Skeletal muscle tissue (tissue), 4 donors: ENCODE measurements around the gene MYOZ1. TPM values are rescaled to one million over a fixed set of nuclear protein-coding genes. Genes with fewer than 3 reads are reported as not detected.
A peak's percentile ranks its signal among the peaks of the same experiment; 100 is the strongest.
"Not testable (repeated sequence)": the region's sequence is repeated elsewhere in the genome, so short reads cannot be mapped to it uniquely, and the experiment has no call there.

Experiments
- H3K27ac ChIP-seq: one replicate; pipeline ENCODE4 v1.7.0; 2013; ENCODE audit warnings: mild to moderate bottlenecking, low read depth, low read length, inconsistent platforms
- H3K27me3 ChIP-seq, 3 donors: one replicate each; pipeline ENCODE4 v1.7.0; 2013; ENCODE audit warnings: low read length in 3 of 3; ENCODE audit not compliant: control insufficient read depth in 3 of 3, insufficient read depth in 3 of 3
- H3K36me3 ChIP-seq, 3 donors: one replicate each; pipeline ENCODE4 v1.7.0; 2013; ENCODE audit warnings: low read length in 3 of 3; ENCODE audit not compliant: control insufficient read depth in 3 of 3, insufficient read depth in 3 of 3
- H3K4me1 ChIP-seq, 3 donors: one replicate each; pipeline ENCODE4 v1.7.0; 2013; ENCODE audit warnings: low read length in 3 of 3, mild to moderate bottlenecking in 3 of 3; ENCODE audit not compliant: control insufficient read depth in 3 of 3, insufficient read depth in 3 of 3
- H3K4me3 ChIP-seq, 3 donors: one replicate each; pipeline ENCODE4 v1.7.0; 2013; ENCODE audit warnings: low read length in 3 of 3
- H3K9ac ChIP-seq, 3 donors: one replicate each; pipeline ENCODE4 v1.7.0; 2013; ENCODE audit warnings: low read length in 3 of 3, mild to moderate bottlenecking in 3 of 3, moderate library complexity in 2 of 3, low read depth in 1 of 3
- H3K9me3 ChIP-seq, 3 donors: one replicate each; pipeline ENCODE4 v1.7.0; 2013; ENCODE audit warnings: low read length in 3 of 3; ENCODE audit not compliant: control insufficient read depth in 3 of 3
- total RNA-seq: library from RNA; depleted of rRNA; stranded (reverse); fragments of >200 nt; gene quantifications from one replicate; pipeline ENCODE4 v1.2.3, GENCODE V29; 2014
- donor health status: Osteomylitis.

Gene MYOZ1
- total RNA-seq, 1 donor from 2014 or later = 1,224 TPM

GRCh38 chr10:73634421-73634820, 6.9 kb downstream of the MYOZ1 start:
- H3K4me1 ChIP-seq = peaks cover 24 to 38% (median 29%) of the 10 kb centered on the region in 3 donors

DNA sequence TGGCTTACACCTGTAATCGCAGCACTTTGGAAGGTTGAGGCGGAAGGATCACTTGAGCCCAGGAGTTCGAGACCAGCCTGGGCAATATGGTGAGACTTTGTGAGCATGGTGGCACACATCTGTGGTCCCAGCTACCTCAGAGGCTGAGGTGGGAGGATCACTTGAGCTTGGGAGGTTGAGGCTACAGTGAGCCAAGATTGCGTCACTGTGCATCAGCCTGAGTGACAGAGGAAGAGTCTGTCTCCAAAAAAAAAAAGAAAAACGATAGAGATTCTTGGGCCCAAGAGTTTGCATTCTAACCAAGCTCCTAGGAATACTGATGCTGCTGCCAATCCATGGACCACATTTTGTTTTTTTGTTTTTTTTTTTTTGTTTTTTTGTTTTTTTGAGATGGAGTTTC, 12.1 kb downstream of the MYOZ1 start:
- peak overlapping the region; percentile 11 for H3K27ac ChIP-seq
- H3K9me3 ChIP-seq = no peaks in the 10 kb centered on the region
- H3K27me3 ChIP-seq = no peaks in the 10 kb centered on the region
- H3K9ac ChIP-seq = no peak overlapping the region
- peaks cover 18 to 27% (median 21%) of the 10 kb centered on the region in 3 donors for H3K36me3 ChIP-seq
- H3K4me3 ChIP-seq = no peak overlapping the region
- peaks cover 3 to 33% (median 10%) of the 10 kb centered on the region in 3 donors for H3K4me1 ChIP-seq

More at GRCh38 chr10:73634421-73634820, 6.9 kb downstream of the MYOZ1 start:
- Histone ChIP-seq H3K9me3 (no peaks in the 10 kb centered on the region), H3K9ac (peak overlapping the region; percentile 40 to 73 (median 69)), H3K27me3 (no peaks in the 10 kb centered on the region), H3K4me3 (peak overlapping the region in 2 of 3 donors; percentile 29 to 60), H3K36me3 (peaks cover 25 to 43% (median 32%) of the 10 kb centered on the region in 3 donors), H3K27ac (peak overlapping the region; percentile 90)

DNA sequence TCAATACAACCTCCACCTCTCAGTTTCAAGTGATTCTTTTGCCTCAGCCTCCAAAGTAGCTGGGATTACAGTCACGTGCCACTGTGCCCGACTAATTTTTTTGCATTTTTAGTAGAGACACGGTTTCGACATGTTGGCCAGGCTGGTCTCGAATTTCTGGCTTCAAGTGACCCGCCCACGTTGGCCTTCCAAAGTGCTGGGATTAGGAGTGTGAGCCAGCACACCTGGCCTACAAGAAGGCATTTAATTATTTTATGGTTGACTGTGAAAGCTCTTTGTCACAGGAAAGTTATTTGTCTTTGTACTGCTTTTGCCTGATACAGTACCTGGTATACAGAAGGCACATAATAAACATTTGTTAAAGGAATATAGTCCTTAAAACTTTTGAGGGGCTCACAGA, 12.9 kb downstream of the MYOZ1 start:
- H3K36me3 ChIP-seq = peaks cover 11 to 20% (median 14%) of the 10 kb centered on the region in 3 donors
- no peak overlapping the region for H3K9ac ChIP-seq
- H3K4me3 ChIP-seq = no peak overlapping the region
- H3K27ac ChIP-seq = peak overlapping the region; percentile 11
- no peaks in the 10 kb centered on the region for H3K27me3 ChIP-seq
- no peaks in the 10 kb centered on the region for H3K9me3 ChIP-seq
- peaks cover 3 to 26% (median 6%) of the 10 kb centered on the region in 3 donors for H3K4me1 ChIP-seq

- Histone ChIP-seq H3K9ac (no peak overlapping the region), H3K9me3 (no peaks in the 10 kb centered on the region), H3K27ac (no peak overlapping the region), H3K4me3 (peak overlapping the region in 1 of 3 donors; percentile 26), H3K36me3 (peaks cover 11 to 16% (median 11%) of the 10 kb centered on the region in 3 donors), H3K27me3 (no peaks in the 10 kb centered on the region), H3K4me1 (peaks cover 3 to 24% (median 6%) of the 10 kb centered on the region in 3 donors)
Observed at GRCh38 chr10:73627300-73627699, 14.0 kb downstream of the MYOZ1 start.

- Histone ChIP-seq H3K4me3 (peak overlapping the region; percentile 79 to 90 (median 87)), H3K27ac (peak overlapping the region; percentile 83), H3K36me3 (peaks cover 0 to 4% (median 1%) of the 10 kb centered on the region in 3 donors), H3K9ac (peak overlapping the region; percentile 83 to 89 (median 86)), H3K9me3 (no peaks in the 10 kb centered on the region), H3K27me3 (no peaks in the 10 kb centered on the region), H3K4me1 (peaks cover 3 to 24% (median 6%) of the 10 kb centered on the region in 3 donors)
Observed at GRCh38 chr10:73625884-73626752, 15.2 kb downstream of the MYOZ1 start.

- Histone ChIP-seq H3K27me3 (no peaks in the 10 kb centered on the region), H3K9me3 (no peaks in the 10 kb centered on the region), H3K4me1 (peaks cover 3 to 24% (median 6%) of the 10 kb centered on the region in 3 donors), H3K9ac (peak overlapping the region; percentile 83 to 89 (median 86)), H3K4me3 (peak overlapping the region; percentile 79 to 90 (median 87)), H3K36me3 (no peaks in the 10 kb centered on the region), H3K27ac (peak overlapping the region; percentile 83)
Observed at GRCh38 chr10:73625004-73625883, 16.0 kb downstream of the MYOZ1 start.

GRCh38 chr10:73623056-73623455, 18.2 kb downstream of the MYOZ1 start:
- H3K27ac ChIP-seq = no peak overlapping the region
- no peak overlapping the region for H3K4me3 ChIP-seq
- no peaks in the 10 kb centered on the region for H3K9me3 ChIP-seq
- H3K9ac ChIP-seq = no peak overlapping the region
- no peaks in the 10 kb centered on the region for H3K36me3 ChIP-seq
- H3K27me3 ChIP-seq = no peaks in the 10 kb centered on the region
- H3K4me1 ChIP-seq = peaks cover 3 to 19% (median 6%) of the 10 kb centered on the region in 3 donors

DNA sequence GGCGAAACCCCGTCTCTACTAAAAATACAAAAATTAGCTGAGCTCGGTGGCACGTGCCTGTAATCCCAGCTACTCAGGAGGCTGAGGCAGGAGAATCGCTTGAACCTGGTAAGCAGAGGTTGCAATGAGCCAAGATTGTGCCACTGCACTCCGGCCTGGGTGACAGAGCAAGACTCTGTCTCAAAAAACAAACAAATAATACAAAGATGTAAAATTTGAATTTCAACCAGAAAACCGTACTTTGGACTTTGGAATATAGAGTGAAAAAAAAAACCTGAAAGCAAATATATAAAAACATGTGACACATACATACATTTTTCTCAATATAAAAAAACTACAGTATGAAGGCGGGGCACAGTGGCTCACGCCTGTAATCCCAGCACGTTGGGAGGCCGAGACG, 20.3 kb downstream of the MYOZ1 start:
- H3K27ac ChIP-seq, H3K4me1 ChIP-seq, H3K9me3 ChIP-seq, H3K36me3 ChIP-seq, H3K27me3 ChIP-seq, H3K4me3 ChIP-seq, H3K9ac ChIP-seq: not testable (repeated sequence)

DNA sequence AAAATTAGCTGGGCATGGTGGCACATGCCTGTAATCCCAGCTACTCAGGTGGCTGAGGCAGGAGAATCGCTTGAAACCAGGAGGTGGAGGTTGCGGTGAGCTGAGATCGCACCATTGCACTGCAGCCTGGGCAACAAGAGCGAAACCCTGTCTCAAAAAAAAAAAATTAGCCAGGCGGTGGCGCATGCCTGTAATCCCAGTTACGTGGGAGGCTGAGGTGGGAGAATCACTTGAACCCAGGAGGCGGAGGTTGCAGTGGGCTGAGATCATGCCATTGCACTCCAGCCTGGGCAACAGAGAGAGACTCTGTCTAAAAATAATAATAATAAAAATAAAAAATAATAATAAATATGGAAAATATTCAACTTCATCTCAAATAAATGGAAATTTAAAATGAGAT, 24.1 kb downstream of the MYOZ1 start:
- H3K27me3 ChIP-seq, H3K27ac ChIP-seq, H3K4me1 ChIP-seq, H3K9me3 ChIP-seq, H3K36me3 ChIP-seq, H3K9ac ChIP-seq, H3K4me3 ChIP-seq: not testable (repeated sequence)
